ENCODE measurements around the gene TMEM82.

The TMEM82 gene

GRCh38 chr1:15756143-15757015, 14.1 kb downstream of the TMEM82 start:
- peak; percentile 19 for DNase-seq (ENCODE audit: low spot score)

DNA sequence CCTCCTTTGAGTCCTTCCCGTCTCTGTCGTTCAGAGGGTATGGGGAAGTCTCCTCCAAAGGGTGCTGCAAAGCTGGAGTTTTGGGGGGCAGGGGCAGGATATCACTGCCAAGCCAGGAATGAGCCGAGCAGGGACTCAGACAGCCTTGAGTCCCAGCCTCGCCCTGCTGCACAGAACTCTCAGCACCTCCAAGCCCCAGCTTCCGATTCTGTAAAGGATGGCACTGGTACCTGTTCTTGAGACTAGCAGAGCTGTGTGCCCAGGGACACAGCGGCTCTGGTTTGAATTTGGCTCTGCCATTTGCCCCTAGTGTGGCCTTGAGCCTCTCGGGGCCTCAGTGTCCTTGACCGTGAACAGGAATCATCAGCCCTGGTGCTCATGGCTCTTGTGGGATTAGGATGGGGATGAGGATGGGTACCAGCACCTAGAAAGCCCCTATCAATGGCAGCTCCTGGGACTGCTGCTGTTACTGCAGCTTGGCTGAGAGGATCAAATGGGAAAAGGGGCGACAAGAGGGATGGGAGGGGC, 14.8 kb downstream of the TMEM82 start:
- DNase-seq (ENCODE audit: low spot score), result peak; percentile 8

DNA sequence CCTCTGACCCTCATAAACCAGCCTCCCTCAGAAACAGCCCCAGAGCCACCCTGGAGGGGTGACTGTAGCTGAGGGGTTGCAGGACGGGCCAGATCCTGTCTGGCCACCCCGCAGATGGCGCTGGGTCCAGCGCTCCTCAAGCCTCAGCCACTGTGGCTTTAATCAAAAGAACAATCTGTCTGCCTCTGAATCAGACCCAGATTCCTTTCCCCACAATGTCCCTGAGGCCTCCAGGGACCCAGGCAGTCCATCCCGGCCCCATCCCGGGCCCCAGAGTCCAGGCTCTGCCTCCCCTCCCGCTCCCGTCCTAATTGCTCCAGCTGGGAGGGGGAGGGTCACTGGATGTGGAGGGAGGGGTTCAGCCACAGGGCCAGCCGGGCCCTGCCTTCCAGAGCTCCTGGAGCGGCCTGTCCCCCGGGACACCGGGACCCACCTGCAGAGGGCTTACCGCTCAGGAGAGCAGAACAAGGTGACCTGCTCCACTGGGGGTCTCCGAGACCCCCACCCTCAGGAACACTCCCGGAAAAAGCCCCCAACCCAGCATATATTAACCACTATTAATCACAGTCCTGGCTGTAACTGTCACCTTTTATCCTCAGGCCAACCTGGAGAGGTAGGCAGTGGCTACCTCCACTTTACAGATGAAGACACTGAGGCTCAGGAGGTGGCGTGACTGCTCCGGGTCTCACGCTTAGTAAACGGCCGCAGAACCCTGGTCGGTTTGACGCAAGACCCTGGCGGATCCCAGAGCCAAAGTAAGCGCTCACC, 15.5 kb downstream of the TMEM82 start:
- DNase-seq (ENCODE audit: low spot score), result peak; percentile 55

GRCh38 chr1:15758343-15758931, 16.1 kb downstream of the TMEM82 start, which contains the start of gene FBLIM1:
Gene FBLIM1, plus strand, starts transcription at chr1:15758795. Its CDS starts 6,189 bp downstream, at chr1:15764984.
- DNase-seq (ENCODE audit: low spot score), result peak; percentile 91

DNA sequence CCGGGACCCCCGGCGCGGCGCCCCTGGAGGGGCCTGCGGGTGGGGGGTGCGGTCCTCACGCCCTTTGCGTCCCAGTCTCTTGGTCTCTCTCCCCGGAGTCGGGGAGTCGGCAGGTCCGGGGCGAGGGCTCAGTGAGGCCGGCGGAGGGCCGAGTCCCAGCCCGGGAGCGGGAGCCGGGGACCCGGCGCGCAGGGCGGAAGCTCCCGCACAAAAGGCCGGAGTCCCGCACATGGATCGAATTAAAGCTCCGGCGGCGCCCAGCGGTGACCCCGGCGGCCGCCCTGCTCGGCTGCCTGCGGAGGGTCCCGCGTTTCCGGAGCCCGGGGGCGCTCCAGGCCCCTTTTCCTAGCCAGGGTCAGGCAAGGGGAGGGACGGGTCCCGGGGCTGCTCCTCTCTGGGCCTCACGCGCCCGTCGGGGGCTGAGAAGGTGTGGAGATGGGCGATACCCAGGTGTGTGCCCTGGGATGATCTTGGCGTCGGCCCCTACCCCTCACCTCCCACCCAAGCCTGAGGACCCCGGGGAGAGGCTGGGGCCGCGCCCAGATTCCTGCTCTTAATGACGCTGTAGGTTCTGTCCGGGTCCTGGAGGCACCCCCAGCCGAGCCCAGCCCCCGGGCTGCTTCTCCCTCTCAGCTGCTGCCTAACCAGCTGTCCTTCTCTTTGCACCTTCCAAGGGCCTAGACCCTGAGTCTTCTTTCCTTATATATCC, 16.8 kb downstream of the TMEM82 start:
- peak; percentile 62 for DNase-seq (ENCODE audit: low spot score)

- DNase-seq (ENCODE audit: low spot score), result peak; percentile 65
Measured at GRCh38 chr1:15760520-15761211, 18.4 kb downstream of the TMEM82 start.

DNA sequence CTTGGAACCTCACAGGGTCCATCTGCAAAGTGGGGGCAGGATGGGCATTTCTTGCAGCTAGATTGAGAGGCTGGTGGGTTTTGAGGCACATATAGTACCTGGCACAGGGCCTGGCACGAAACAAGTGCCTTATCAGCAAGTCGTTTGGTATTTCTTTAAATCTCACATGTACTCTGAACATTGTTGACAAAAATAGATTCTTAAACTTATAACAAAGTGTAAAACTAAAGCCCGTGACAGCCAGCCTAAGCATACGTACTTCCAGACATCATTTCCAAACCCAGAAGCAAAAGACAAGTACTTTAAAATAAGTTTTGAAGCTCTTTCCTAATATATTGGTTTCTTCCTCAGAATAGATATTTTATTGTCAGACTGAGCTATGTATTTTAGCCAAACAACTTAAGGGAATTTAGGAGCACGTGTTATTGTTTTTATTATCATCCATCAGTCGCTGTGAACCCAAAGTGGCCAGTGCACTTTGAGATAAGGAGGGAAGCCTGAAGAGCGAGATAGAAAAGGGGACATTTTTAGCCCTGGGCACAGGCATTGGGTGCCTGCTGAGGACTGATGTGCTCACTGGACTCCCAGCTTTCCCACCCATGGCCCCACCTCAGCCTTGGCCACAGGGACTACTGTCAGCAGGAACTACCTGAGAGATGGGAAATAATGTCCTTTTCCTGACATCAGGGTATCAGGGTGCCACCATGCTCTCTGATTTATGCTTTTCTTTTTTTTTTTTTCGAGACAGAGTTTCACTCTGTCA, 19.2 kb downstream of the TMEM82 start:
- no peak for DNase-seq (ENCODE audit: low spot score)

- DNase-seq (ENCODE audit: low spot score), result no peak
Measured at GRCh38 chr1:15762546-15762945, 20.2 kb downstream of the TMEM82 start.

DNA sequence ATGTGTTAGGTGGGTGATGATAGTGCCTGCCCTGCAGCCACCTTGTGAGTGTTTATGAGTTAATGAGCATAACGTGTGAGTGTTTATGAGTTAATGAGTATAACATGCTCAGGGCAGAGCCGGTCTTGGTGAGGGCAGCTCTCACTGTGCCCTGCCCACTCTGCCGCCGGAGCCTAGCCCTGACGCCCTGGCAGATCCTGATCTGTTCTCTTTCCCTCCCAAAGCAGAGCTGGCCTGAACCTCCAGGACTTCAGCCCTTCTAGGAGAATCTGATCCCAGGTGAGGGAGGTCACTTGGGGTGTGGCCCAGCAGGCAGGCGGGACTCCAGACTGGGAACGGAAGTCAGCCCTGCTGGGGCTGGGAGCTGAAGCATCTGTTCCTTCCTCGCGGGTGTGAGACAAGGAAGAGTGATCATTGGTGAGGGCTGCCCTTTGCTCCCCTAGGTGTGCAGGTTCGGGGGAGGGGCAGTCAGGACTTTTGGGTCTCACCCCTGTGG, 22.0 kb downstream of the TMEM82 start:
- DNase-seq (ENCODE audit: low spot score), result peak; percentile 62

DNA sequence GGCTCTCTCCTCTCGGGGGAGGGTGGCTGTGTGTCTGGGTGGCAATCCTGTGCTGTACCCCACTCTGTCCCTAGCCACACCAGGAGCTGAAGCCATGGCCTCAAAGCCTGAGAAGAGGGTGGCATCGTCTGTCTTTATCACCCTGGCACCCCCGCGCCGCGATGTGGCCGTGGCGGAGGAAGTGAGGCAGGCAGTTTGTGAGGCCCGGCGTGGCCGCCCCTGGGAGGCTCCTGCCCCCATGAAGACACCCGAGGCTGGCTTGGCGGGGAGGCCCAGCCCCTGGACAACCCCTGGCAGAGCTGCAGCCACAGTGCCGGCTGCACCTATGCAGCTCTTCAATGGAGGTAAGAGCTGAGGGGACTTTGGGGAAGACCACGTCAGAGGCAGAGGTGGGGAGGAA, 22.6 kb downstream of the TMEM82 start:
- no peak for DNase-seq (ENCODE audit: low spot score)

GRCh38 chr1:15765495-15766194, 23.3 kb downstream of the TMEM82 start:
- no peak for DNase-seq (ENCODE audit: low spot score)

DNA sequence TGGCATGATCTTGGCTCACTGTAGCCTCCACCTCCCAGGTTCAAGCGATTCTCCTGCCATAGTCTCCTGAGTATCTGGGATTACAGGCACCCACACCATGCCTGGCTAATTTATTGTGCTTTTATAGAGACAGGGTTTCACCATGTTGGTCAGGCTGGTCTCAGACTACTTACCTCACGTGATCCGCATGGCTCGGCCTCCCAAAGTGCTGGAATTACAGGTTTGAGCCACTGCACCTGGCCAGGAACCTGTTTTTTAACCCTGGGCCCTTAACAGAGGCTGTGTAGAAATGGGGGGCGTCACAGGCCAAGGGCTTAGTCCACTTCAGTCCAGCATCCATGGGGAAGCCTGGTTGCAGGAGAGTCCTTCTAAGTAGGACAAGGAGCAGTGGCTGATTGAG, 25.6 kb downstream of the TMEM82 start:
- DNase-seq (ENCODE audit: low spot score), result no peak

GRCh38 chr1:15768388-15768787, 26.1 kb downstream of the TMEM82 start:
- no peak for DNase-seq (ENCODE audit: low spot score)

- DNase-seq (ENCODE audit: low spot score), result no peak
Measured at GRCh38 chr1:15770313-15770962, 28.1 kb downstream of the TMEM82 start.

DNA sequence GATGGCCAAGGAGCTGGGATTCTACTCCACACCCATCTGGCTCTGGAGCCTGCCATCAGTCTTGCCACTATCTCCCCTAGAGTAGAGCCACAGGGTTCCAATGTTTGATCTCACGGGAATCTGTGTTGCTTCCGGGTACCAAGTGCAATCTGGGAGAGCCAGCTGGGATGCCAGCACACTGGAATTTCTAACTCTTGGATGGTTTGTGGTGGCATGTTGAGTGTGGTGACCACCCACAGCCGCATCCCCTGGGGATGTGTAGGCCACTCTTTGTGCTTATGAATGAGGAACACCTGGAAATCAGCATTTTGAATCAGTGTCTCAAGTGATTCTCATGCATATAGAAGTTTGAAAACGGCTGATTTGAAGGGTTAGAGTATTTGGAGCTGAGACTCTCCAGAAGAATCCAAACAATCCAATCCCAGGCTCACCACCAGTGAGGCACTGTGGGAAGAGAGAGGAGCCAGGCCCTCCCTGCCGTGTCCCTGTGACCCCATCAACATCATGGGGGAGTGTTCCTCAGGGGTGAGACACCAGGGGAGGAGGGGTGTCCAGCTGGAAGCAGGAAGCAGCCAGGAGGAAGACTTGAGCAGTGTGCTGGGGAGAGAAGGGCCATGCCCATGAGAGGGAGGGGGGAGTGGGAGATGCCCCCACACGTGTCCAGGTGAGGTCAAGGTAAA, 29.7 kb downstream of the TMEM82 start:
- DNase-seq (ENCODE audit: low spot score), result no peak

GRCh38 chr1:15775706-15776105, 33.4 kb downstream of the TMEM82 start:
- DNase-seq (ENCODE audit: low spot score), result no peak

DNA sequence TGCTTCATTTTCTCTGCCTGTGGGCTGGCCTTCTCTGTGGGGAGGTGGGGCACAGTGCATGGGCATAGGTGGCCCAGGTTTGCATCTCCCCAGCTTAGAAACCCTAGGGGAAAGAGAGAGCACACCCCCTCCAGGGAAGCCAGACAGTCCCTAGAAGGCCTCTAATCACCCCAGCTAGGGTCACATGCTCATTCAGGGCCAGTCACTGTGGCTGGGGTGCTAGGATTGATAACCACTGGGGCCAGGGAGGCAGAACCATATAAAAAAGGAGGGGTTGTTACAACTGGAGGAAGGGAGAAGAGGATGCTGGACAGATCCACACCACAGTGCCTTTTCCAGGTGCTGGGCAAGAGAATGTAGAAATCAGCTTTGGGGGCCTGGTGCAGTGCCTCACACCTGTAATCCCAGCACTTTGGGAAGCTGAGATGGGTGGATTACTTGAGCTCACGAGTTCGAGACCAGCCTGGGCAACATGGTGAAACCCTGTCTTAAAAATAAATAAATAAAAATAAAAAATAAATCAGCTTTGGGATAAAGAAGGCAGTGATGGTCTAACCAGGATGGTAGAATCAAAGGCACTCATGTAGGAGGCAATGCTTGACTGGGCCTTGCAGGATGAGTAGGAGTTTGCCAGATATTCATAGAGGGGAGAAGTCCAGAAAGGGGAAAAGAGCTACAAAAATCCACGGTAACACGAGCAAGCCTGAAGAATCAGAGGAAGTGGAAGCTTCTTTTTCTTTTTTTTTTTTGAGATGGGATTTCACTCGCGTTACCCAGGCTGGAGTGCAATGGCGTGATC, 35.8 kb downstream of the TMEM82 start:
- no peak for DNase-seq (ENCODE audit: low spot score)

DNA sequence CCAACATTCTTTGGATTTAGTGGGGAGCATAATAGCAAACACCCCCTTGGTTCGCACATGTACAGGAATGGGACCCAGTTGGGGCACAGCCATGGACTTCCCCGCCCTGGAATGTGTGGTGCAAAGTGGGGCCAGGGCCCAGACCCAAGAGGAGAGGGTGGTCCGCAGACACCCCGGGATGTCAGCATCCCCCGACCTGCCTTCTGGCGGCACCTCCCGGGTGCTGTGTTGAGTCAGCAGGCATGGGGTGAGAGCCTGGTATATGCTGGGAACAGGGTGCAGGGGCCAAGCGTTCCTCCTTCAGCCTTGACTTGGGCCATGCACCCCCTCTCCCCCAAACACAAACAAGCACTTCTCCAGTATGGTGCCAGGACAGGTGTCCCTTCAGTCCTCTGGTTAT, 43.4 kb downstream of the TMEM82 start:
- DNase-seq (ENCODE audit: low spot score), result no peak

Measured in iPS-NIHi11 (cell line).